ENCODE results near the gene CCDC192.
"Not testable (repeated sequence)": the region's sequence is repeated elsewhere in the genome, so short reads cannot be mapped to it uniquely, and the experiment has no call there.

DNA sequence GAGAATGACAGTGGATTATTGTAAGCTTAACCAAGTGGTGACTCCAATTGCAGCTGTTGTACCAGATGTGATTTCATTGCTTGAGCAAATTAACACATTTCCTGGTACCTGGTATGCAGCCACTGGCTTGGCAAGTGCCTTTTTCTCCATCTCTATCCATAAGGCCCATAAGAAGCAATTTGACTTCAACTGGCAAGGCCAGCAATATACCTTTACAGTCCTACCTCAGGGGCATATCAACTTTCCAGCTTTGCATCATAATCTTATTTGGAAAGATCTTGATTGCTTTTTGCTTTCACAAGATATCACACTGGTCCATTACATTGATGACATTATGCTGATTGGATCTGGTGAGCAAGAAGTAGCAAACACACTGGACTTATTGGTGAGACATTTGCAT lies 26.2 kb upstream of the CCDC192 start:
- not testable (repeated sequence) for TF ChIP-seq SPI1, POLR2A, POLR2AphosphoS5, TAF1 (IDR thresholded peaks at IDR 0.05; ENCODE audit: low read depth, low read length)
